ENCODE results near the gene THRSP.
"Not testable (repeated sequence)": the region's sequence is repeated elsewhere in the genome, so short reads cannot be mapped to it uniquely, and the experiment has no call there.

Gene THRSP

GRCh38 chr11:78066471-78066870 is 2.8 kb downstream of the THRSP start:
- DNase-seq (ENCODE audit: low read depth in 2 of 2) = no peak

GRCh38 chr11:78067704-78068103 is 4.0 kb downstream of the THRSP start:
- DNase-seq (ENCODE audit: low read depth in 2 of 2) = no peak

DNA sequence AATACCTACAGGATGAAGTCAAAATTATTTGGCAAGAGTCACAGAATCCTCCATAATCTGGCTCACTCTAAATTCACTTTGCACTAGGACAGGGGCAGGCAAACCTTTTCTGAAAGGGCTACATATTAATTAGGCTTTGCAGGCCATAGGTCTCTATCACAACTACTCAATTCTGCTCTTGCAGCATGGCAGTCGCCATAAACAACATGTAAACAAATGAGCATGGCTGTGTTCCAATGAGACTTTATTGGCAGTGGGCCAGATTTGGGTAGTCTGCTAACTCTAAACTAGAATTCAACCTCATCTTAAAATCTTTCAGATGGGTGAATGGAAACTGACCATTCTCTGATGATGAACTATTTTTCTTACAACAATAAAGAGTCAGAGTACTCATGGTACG is 5.8 kb downstream of the THRSP start:
- no peak for DNase-seq (ENCODE audit: low read depth in 2 of 2)

DNA sequence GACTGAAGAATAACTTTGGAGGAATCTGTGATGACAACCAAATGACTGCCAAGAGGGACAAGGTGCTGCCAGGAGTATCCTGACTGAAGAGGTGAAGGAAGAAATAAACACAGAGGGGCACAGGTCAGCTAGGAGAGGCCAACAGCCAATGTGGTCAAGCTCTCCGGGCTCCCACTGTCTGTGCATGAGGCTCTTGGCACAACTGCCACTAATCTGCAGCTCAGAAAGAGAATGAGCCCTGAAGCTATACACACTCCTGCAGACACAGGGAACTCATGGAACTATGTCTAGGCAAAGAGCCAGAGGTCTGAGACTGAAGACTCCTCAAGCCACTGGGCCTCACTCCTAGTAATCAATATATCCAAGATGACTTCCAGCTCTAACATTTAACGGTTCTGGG is 7.0 kb downstream of the THRSP start:
- no peak for DNase-seq (ENCODE audit: low read depth in 2 of 2)

- no peak for DNase-seq (ENCODE audit: low read depth in 2 of 2)
Measured at GRCh38 chr11:78071717-78072116, 8.1 kb downstream of the THRSP start.

- DNase-seq (ENCODE audit: low read depth in 2 of 2) = no peak
Measured at GRCh38 chr11:78072455-78072854, 8.8 kb downstream of the THRSP start.

DNA sequence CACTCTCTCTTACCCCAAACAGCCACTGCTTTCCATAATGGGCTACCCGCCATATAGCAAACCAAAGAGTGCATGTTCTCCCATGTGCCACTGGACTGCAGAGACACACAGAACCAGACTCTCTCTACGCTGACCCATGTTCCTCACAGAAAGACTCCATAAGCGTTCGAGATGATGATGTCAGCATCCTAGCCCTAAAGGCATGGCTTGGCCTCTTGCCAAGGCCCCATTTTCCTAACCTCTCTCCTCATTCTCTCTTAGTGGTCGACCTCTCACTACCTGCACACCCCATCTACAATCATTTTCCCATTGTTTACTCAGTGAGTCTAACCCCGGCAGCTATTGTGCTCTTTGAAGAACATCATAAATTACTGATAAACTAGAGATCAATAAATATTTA is 11.1 kb downstream of the THRSP start:
- no peak for DNase-seq (ENCODE audit: low read depth in 2 of 2)

GRCh38 chr11:78076733-78077403 is 13.2 kb downstream of the THRSP start:
- DNase-seq (ENCODE audit: low read depth in 2 of 2) = no peak

GRCh38 chr11:78077592-78077991 is 13.9 kb downstream of the THRSP start:
- DNase-seq (ENCODE audit: low read depth in 2 of 2) = not testable (repeated sequence)

DNA sequence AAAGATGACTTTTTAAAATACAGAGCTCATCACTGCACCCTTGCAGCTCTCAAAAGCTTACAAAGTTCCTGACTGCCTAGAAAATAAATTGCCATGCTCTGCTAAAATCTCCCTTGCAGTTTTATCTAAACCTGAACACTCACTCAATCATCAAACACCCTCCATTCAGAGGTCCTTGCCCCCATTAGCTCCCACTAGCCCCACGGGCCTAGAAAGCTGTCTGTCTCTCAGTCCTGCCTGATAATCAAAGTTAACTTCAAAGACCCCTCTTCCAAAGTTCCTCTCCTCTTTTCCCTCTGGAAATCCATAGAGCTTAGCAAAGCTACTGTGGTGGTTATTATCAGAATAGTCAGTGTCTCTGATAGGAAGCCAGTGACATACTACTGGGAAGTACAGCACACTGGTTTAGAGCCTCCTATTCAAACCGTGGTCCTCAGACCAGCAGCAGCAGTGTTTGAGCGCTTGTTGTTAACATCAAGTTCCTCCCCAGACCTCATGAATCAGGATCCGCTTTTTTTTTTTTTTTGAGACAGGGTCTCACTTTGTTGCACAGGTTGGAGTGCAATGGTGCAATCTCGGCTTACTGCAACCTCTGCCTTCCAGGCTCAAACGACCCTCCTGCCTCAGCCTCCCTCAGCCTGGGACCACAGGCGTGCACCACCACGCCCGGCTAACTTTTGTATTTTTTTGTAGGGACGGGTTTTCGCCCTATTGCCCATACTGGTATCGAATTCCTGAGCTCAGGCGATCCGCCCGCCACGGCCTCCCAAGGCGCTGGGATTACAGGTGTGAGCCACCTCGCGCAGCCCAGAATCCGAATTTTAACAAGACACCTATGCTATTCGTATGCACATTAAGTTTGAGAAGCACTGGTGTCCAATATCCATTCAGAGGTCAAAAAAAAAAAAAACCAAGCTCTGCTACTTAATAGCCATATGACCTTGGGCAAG is 14.8 kb downstream of the THRSP start:
- DNase-seq (ENCODE audit: low read depth in 2 of 2) = no peak

GRCh38 chr11:78079232-78080083 is 15.8 kb downstream of the THRSP start, which contains the start of gene NDUFC2:
NDUFC2 (minus strand) TSS chr11:78079862; CDS start chr11:78079744, 118 bp downstream.
- DNase-seq (ENCODE audit: low read depth in 2 of 2) = peak; percentile 33 to 48

DNA sequence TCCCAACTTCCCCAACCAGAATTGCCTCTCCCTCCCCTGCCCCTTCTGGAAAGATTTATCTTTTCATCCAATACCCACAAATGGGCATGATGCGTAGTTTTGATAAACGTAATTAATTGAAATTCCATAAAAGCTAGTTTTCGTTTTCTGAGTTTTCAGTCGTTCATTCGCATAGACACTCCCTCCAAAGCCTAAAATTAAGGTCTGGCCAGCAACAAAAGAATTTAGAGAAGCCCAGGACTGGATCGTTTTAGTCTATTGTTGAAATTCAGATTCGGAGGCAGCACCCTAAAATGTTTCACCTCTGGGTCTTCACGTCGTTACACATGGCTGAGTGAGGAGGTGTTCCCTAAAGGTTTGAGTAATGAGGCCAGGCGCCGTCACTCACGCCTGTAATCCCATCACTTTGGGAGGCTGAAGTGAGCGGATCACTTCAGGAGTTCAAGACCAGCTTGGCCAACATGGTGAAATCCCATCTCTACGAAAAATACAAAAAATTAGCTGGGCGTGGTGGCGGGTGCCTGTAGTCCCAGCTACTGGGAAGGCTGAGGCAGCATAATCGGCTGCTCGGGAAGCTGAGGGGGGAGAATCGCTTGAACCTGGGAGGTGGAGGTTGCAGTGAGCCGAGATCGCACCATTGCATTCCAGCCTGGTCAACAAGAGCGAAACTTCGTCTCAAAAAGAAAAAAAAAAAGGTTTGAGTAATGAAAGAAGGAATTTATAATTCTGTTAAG is 16.6 kb downstream of the THRSP start:
- DNase-seq (ENCODE audit: low read depth in 2 of 2) = no peak

- no peak for DNase-seq (ENCODE audit: low read depth in 2 of 2)
Measured at GRCh38 chr11:78080818-78081495, 17.3 kb downstream of the THRSP start.

- DNase-seq (ENCODE audit: low read depth in 2 of 2) = no peak
Measured at GRCh38 chr11:78081583-78081982, 17.9 kb downstream of the THRSP start.

DNA sequence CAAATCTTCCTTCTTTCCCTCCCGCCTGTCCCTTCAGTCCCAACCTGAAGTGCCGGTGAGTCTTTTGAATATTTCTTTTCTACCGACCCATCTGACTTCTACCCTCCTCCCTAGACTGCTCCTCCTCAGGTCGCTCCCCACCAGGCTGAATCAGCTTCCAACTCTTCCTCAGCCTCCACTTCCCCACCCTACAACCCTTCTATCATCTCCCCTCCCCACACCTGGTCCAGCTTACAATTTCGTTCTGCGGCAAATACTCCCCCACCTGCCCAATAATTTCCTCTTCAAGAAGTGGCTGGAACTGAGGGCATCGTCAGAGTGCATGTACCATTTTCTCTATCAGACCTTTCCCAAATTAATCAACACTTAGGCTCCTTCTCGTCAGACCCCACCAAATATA is 18.5 kb downstream of the THRSP start:
- DNase-seq (ENCODE audit: low read depth in 2 of 2) = no peak

GRCh38 chr11:78083021-78083420 is 19.4 kb downstream of the THRSP start:
- DNase-seq (ENCODE audit: low read depth in 2 of 2) = no peak

- DNase-seq (ENCODE audit: low read depth in 2 of 2) = not testable (repeated sequence)
Measured at GRCh38 chr11:78084506-78084905, 20.8 kb downstream of the THRSP start.

DNA sequence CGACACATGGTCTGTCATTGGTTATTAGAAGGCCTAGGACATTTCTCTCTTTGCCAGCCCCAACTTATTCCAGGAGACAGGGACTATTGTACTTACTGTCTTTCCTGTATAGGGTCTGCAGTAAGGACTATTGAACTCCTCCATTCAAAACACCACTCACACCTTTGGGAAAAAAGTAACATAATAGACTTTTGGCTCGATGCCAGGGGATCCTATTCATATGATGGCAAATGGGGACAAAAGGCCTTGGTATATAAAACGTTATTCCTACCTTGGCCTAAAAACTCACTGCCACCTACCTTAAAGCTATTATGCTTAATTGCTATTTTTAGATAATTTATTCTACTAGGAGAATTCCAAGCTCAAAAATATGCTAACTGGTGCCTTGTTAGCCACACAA is 22.3 kb downstream of the THRSP start:
- DNase-seq (ENCODE audit: low read depth in 2 of 2) = no peak

- not testable (repeated sequence) for DNase-seq (ENCODE audit: low read depth in 2 of 2)
Measured at GRCh38 chr11:78086521-78087074, 22.9 kb downstream of the THRSP start.

DNA sequence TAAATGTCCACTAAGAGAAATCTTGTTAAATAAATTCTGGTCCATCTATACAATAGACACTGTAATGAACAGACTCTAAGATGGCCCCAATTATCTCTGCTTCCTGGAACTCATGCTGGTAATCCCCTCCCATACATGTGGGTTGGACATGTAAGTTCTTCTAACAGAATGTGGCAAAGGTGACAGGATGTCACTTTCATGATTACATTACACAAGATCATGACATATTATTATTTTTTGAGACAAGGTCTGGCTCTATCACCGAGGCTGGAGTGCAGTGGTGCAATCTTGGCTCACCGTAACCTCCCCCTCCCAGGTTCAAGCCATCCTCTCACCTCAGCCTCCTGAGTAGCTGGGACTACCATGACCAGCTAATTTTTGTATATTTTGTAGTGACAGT is 30.6 kb downstream of the THRSP start:
- DNase-seq (ENCODE audit: low read depth in 2 of 2) = no peak
